OCI-M2 (cell line): ENCODE measurements around the gene C11orf86.
A peak's percentile ranks its signal among the peaks of the same experiment; 100 is the strongest.

Experiments used
- DNase-seq: peaks from one replicate; lab custom pipeline; 2025; ENCODE audit not compliant: unreplicated experiment; lab: John Stamatoyannopoulos, UW

Gene C11orf86

DNA sequence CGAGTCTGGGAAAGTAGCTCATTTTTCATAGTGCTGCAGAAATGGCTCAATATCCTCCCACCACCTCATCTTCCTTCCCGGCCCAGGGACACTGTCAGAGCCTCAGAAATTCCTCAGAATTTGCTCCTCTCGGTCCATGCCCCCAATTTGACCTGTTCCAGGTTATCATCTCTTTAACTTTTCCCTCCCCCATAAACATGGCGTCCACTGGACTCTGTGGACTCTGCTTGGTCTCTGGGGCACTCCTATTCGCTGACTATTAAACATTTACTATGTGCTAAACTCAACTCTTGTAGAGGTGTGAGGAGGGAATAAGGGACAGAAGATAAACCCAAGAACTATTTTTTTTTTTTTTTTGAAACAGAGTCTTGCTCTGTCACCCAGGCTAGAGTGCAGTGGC is 8.8 kb upstream of the C11orf86 start:
- no peak for DNase-seq

DNA sequence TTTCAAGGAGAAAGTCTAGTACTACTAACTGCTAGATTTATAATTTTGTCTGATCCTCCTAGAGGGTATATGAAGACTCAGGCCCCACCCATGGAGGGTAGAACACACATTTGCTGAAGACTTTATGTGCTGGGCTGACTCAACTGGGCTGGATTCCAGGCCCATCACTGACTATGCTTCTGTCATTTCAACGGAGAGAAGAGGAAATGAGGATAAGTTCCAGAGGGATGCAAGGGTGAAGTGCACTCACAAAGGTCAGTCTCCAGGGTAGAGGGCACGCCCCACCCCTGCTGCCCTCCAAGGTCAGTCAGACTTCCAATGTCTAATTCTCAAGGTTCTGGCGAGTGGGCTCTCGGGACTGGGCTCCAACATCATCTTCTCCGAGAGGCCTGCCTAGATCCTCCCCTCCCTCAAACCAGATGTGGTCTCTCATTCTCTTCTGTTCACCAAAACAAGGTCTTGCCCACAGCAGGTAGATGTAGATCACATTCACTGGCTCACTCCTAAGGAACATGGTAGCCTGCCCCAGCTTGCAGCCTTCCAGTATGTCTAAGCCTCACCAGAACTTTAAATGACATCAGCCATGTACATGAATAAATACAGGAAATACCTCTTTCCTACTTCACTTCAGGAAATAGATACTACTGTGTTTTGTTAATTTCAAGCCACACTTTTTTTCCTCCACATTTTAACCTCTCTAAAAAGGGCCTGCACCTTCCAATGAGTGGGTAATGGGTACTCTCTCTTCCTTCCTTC is 7.3 kb upstream of the C11orf86 start:
- no peak for DNase-seq

DNA sequence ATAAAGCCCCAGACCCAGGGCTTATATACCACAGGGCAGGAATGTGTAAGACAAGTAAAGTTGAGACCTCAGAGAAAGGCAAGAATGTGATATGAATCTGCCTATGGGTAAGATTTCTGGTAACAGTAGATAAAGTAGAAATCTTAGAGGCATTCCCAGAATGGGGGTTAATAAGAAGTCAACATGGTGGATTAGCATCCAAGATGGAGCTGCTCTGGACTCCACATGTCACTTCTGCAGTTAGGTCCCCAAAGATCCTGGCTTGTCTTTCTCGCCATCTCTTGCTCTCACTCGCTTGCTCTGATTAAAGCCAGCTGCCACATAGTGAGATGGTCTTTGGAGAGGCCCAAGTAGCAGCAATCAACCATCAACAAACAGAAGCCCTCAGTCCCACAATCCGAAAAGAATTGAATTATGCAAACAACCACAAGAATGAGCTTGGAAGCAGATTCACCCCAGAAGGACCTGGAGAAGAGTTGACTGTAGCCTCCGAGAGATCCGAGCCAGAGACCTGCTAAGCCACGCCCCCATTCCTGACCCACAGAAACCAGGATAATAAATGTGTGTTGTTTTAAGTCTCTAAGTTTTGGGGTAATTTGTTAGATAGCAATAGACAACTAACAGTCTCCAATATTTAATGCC is 5.4 kb upstream of the C11orf86 start:
- no peak for DNase-seq

DNA sequence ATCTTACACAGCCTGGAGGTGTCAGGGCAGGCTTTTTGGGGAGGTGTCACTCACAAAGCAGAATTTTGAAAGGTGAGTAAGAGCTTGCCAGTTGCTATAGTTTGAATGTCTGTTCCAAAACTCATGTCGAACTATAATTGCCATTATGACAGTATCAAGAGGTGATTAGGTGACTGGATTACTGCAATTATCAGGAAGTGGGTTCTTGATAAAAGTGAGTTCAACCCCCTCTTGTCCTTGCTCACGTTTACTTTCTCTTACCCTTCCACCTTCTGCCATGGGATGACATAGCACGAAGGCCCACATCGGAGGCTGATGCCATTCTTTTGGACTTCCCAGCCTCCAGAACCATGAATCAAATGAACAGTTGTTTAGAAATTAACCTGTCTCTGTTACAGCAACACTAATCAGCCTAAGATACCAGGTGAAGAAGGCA is 4.7 kb upstream of the C11orf86 start:
- no peak for DNase-seq

DNA sequence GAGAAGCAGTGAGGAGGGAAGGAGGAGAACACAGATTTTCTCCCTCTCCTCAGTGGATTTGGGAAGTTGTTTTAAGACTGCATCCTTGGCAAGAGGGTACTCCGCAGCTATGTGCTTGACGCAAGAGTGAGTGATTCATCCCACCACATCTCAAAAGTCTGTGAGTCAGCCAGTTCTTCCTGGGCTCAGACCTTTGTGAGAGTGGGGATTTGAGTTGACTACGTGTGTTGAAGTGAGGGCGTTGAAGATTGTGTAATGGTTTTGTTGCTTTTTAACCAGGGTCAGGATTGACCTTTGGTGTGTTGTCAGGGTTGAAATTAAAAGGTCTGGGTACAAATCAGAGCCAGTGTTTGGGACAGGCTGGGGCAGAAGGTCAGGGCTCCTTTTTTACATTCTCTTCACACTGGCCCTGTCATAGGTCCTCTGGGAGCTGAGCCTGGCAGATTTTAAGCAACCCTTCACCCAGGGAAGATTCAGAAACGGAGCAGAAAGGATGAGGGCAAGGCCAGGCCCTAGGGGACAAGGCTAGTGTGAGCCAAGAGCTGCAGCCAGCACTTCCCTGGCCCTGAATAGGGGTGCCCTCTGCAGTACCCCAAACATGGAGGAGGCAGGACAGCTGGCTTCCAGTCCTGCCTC is 4.2 kb upstream of the C11orf86 start:
- no peak for DNase-seq

DNA sequence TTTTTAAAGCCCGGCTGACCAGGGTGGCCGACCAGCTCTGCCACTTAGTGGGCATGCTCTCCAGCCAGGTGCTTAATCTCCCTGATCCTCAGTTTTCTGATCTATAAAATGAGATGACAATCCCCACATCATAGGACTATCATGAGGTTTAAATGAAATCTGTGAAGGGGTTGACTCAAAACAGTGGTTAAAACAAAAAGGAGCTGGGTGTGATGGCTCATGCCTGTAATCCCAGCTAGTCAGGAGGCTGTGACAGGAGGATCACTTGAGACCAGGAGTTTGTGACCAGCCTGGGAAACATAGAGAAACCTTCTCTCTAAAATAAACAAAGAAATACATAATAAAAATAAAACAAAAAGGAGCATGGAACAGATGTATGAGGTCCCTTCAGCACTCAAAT is 3.6 kb upstream of the C11orf86 start:
- no peak for DNase-seq

DNA sequence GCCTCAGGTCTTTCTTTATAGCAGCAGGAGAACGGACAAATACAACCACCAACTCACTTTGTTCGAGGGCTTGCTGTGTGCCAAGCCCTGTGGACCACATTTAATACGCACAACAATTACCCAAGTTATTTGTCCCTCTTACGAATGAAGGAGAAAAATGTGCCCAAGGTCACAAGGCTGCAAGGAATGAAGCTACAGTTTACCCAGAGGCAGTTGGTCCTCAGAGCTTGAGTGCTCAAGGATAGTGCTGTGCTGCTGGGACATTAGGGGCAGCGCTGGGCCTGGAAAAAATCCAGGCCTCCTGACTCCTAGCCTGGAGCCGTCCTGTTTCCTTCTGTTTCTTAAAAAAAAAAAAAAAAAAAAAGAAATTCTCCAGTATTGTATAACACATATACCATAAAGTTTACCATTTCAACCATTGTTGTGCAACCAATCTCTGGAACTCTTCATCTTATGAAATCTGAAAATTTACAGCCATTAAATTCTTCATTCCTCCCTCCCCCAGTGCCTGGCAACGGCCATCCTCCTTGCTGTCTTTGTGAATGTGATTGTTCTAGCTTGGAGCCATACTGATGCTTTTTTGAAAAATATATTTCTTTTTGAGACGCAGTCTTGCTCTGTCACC is 1.0 kb upstream of the C11orf86 start:
- DNase-seq, result no peak

DNA sequence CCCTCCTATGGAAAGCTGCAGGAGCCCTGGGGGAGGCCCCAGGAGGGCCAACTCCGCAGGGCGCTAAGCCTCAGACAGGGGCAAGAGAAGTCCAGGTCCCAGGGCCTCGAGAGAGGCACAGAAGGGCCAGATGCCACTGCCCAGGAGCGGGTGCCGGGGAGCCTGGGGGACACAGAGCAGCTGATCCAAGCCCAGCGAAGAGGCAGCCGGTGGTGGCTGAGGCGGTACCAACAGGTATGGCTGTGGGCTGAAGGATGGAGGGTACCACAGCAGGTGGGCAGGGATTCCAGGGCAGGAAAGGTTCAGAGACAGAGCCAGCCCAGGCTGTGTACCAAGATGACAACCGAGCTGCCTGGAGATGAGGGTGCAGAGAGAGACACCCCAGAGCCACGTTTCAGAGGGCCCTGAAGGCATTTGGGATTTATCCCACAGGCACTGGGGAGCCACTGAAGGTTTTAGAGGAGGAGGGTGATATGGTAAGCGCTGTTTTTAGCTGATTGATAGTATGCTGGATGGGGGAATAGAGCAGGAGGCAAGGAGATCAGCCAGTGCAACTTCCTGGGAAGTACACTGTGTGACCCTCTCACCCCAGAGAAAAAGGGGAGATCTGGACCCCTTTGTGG is 412 bp downstream of the C11orf86 start:
- DNase-seq, result no peak

DNA sequence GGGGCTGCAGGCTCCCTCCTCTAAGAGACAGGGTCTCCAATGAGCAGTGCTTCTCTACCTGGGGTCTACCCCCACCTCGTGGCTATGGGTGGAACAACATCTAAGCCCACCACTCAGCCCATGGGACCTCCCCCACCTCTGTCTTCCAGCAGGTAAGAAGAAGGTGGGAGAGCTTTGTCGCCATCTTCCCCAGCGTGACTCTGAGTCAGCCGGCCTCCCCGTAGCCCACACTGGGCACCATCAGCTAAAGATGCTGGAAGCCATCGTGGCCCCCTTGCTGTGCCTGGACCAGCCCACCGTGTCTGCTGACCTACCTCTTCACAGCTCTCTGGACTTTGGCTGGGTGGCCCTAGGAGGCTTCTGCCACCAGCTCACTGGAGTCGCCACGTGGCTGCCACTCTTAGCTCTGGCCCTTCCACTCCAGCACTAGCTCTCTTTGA is 944 bp downstream of the C11orf86 start:
- no peak for DNase-seq

DNA sequence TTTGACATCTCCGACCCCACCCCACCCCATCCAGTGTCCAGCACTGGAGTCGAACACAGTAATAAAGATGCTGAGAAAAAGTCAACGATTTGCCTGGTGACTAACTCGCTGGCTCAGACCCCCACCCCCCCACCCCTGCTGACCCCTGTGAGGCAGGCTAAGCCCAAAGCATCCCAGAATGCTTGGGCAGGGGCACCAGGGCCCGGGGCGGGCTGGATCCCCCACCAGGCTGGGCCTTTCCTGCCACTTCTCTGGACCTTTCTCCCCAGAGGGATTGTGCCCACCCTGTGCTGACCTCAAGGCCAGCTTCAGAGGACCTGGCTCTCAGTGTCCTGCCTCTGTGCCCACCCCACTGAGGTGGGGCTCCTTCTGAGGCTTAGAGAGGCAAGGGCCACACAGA is 1.8 kb downstream of the C11orf86 start:
- no peak for DNase-seq

DNA sequence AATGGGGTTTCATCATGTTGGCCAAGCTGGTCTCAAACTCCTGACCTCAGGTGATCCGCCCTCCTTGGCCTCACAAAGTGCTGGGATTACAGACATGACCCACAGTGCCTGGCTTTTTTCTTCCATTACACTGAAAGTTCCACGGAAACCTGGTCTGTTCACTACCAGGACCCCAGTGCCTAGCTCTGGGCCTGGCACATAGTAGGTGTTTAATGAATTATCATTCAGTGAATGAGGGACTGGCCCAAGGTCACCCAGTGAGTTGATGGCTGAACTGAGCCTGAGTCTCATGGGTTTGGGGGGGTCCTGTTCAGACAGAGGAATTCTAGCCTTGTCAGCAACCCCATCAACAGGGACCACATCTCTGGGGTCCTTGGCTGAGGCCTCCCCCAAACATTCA is 3.1 kb downstream of the C11orf86 start:
- DNase-seq, result no peak

DNA sequence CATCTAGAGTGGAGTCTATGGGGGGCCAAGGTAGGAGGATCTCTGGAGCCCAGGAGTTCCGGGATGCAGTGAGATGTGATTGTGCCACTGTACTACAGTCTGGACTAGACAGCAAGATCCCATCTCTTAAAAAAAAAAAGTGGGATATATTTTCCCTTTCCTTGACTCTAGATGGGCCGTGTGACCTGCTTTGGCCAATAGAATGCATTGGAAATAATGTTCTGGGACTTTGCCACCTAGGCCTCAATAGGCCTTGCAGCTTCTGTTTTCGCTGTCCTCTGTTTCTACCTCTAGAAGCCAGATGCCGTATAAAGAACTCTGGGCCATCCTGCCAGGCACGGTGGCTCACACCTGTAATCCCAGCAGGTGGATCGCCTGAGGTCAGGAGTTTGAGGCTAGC is 3.6 kb downstream of the C11orf86 start:
- no peak for DNase-seq

DNA sequence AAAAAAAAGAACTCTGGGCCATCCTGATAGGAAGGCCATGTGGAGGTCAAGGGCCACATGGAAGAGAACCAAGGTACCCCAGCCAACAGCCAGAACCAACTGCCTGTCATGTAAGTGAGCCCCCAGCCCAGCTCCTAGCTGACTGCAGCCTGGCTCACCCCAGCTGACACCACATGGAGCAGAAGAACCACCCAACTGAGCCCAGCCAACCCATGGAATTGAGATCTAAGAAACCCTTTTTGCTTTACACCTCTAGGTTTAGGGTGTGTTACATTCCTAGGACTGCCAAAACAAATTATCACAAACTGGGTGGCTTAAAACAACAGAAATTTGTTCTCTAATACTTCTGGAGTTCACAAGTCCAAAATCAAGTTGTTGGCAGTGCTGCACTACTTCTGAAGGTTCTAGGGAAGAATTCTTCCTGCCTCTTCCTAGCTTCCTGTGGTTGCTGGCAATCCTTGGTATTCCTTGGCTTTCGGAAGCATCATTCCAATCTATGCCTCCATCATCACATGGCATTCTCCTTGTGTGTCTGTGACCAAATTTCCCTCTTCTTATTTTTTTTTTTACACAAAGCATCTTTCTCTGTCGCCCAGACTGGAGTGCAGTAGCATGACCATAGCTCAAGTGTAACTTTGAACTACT is 4.4 kb downstream of the C11orf86 start:
- DNase-seq, result no peak

DNA sequence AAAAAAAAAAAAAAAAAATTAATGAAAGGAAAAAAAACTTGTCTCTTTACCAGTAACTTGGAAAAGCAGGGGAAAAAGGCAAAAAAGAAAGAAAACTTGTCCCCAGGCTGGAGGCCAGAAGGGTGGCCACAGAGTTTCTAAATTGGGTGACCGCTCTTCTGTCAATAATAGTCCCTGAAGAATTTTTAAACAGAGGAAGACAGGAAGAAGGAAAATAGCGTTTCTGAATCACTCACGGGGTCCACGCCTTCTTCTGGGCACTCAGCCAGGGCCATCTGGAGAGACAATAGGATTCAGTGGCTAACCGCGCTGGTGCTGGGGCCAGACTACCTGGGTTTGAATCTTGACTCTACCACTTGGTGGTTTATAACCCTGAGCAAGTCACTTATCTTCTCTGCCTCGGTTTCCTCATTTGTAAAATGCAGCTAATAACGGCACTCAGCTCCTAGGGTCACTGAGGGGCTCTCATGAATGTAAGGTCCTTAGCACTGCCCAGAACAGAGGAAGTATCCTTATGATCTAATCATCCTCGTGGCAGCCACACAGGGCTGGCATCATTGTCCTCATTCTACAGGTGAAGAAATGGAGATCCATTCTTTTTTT is 7.0 kb downstream of the C11orf86 start:
- DNase-seq, result peak; percentile 5

DNA sequence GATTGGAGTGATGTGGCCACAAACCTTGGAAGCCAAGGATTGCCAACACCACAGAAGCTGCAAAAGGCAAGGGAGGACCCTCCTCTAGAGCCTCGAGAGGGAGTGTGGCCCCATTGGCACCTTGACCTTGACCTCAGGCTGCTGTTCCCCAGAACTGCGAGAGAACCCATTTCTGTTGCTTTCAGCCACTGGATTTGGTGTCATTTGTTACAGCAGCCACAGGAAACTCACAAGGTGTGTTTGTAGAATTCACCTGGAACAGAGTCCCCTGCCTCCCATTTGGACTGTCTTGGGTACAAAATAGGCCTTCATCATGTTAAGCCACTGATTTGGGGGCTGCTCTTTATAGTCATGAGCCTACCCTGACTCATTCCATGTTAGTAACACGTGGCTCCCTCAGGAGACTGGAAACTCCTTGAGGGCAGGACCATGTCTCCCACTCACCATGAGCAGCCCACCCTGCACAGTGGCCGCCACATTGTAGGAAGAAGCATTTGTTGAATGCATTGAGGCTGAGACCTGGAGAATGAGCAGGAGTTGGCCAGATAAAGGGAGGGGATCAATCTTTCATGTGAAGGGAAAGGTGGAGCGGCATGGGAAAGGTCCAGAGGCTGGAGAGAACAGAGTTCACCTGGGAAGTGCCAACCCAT is 8.3 kb downstream of the C11orf86 start:
- no peak for DNase-seq

DNA sequence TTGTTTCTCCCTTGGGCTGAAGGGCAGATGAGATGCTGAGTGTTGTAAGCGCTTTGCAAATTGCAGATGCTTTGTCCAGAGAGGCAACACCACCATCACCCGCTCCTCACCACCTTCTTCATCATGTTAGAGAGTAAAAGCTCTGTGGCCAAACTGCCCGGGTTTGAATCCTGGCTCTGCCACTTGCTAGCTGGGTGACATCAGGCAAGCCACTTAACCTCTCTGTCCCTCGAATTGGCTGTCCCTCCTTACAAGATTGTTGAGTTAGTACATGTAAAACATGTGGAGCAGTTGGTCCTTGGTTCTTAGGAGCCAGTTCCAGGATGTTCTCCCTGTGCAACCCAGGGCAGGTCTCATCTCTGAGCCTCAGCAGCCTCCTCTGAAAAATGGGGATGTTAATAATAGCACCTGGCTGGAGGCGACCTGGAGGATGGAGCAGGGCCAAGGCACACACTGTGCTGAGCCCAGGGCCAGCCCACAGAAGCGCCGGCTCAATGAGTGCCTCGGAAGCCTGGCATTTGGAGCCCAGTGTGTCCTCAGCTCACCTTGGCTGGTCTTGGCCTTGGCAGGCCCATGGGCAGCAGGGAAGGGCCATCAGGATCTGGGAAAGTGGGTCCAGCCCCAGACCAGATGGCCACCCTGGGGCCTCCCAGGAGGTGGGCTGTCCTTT is 10.5 kb downstream of the C11orf86 start:
- no peak for DNase-seq

DNA sequence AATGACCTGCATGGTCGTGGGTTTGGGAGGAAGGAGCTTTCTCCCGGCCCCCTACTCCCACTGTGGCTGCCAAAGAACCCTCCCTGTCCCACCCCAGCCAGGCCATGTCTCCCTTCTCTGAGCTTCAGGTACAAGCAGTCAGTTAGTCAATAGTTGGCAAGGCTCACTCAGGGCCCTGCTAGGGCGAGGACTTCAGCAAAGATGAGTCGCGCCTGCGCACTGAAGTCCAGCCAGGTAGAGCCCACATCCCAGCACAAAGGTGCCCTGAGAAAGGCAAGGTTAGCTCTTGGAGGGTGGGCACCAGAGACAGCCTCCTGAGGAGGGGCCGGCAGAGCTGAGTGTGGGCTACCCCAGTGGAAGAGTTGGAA is 11.1 kb downstream of the C11orf86 start:
- no peak for DNase-seq

DNA sequence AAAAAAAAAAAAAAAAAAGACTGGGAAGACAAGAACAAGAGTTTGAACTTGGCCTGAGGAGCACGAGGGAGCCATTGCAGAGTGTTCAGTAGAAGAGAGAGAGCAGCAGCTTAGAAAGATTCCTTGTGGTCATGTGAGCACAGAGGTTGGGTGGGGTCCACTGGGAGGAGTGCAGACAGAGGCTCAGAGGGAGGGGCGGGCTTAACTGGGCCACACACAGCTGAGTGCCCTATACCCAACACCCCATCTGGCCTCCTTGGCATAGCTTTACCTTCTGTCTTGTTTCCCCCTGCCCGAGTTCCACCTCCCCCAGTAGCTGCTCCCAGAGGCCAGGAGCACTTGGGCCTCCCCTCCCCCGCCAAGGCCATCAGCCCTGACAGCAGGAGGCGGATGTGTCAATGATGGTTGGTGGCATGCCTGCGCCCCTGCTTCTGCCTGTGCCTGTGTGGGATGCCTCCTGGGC is 12.1 kb downstream of the C11orf86 start:
- no peak for DNase-seq

DNA sequence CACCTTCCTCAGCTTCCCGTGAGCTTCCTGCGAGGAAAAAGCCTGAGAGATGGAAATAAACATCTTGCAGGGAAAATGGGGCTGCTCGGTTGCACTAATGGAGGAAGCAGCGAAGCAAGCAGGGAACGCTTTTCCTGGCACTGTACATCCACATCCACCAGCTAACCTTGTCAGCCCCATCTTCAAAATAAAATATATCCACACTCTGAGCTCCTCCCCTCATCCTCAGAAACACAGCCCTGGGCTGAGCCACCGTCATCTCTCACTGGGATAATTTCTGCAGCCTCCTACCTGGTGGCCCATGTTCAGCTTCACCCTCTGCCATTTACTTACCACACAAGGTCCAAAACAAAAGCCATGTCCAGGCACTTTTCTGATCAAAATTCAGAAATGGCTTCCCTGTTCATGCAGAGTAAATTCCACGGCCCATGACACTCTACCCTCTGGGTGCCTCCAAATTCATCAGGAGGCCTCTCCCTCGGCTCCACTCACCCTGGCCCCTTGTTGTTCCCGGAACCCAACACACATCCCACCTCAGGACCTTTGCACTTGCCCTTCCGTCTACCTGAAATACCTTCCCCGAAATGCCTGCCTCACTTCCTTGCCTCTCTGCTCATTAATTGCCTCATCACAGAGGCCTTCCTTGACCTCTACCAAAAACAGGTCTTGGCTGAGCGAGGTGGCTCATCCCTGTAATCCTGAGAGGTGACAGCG is 13.0 kb downstream of the C11orf86 start:
- DNase-seq, result no peak
